GM23338 (cell line): ENCODE data around the gene APOBEC4. TPM values are rescaled to one million over a fixed set of nuclear protein-coding genes. Genes with fewer than 3 reads are reported as not detected.

Experiments used
- ATAC-seq: fragments of 200-7000 bp; cut with Tn5 transposase; 3 replicates; pipeline ENCODE4 v1.9.1; 2020
- DNase-seq: peaks from one replicate; pipeline ENCODE4 v3.0.0-alpha.2; 2015; ENCODE audit warnings: low spot score
- H2AFZ ChIP-seq: fragments of 200-600 bp; sonication (generic); 2 replicates; pipeline ENCODE4 v1.8.0; 2016; ENCODE audit warnings: antibody characterized with exemption, mild to moderate bottlenecking, moderate library complexity
- H3F3A ChIP-seq: fragments of 200-600 bp; sonication (generic); replicated peaks from 2 replicates; pipeline ENCODE4 v1.8.0; 2017; ENCODE audit warnings: antibody characterized with exemption, mixed run types, low read depth
- H3K27ac ChIP-seq: fragments of 200-600 bp; sonication (generic); 2 replicates; pipeline ENCODE4 v1.6.1; 2016; ENCODE audit warnings: low read depth
- H3K27me3 ChIP-seq: fragments of 200-600 bp; sonication (generic); 2 replicates; pipeline ENCODE4 v1.8.0; 2016; ENCODE audit warnings: mild to moderate bottlenecking, mixed run types, moderate library complexity; ENCODE audit not compliant: insufficient read depth
- H3K36me3 ChIP-seq: fragments of 200-600 bp; sonication (generic); 2 replicates; pipeline ENCODE4 v1.8.0; 2016; ENCODE audit warnings: mild to moderate bottlenecking; ENCODE audit not compliant: insufficient read depth
- H3K4me1 ChIP-seq: fragments of 200-600 bp; sonication (generic); 2 replicates; pipeline ENCODE4 v1.8.0; 2016; ENCODE audit warnings: mild to moderate bottlenecking, moderate library complexity; ENCODE audit not compliant: insufficient read depth
- H3K4me2 ChIP-seq: fragments of 200-600 bp; sonication (generic); 2 replicates; pipeline ENCODE4 v1.7.1; 2017; ENCODE audit warnings: mixed run types
- H3K4me3 ChIP-seq: fragments of 200-600 bp; sonication (generic); 2 replicates; pipeline ENCODE4 v1.6.1; 2016; ENCODE audit warnings: mixed run types
- H3K79me2 ChIP-seq: fragments of 200-600 bp; sonication (generic); replicated peaks from 2 replicates; pipeline ENCODE4 v1.8.0; 2017; ENCODE audit warnings: mild to moderate bottlenecking; ENCODE audit not compliant: insufficient read depth
- H3K9me2 ChIP-seq: fragments of 200-600 bp; sonication (generic); 2 replicates; pipeline ENCODE4 v1.8.0; 2017; ENCODE audit not compliant: insufficient read depth
- H4K20me1 ChIP-seq: fragments of 200-600 bp; sonication (generic); replicated peaks from 2 replicates; pipeline ENCODE4 v1.8.0; 2017; ENCODE audit warnings: mild to moderate bottlenecking; ENCODE audit not compliant: insufficient read depth
- H3K27ac Mint-ChIP-seq: 2 replicates; pipeline ENCODE4 v1.8.0; 2020; ENCODE audit warnings: inconsistent platforms, mild to moderate bottlenecking, moderate library complexity, mixed read lengths
- H3K27me3 Mint-ChIP-seq: 3 replicates; pipeline ENCODE4 v1.8.0; 2022; ENCODE audit warnings: low read depth, mild to moderate bottlenecking, moderate library complexity, mixed read lengths, inconsistent platforms; ENCODE audit not compliant: insufficient read depth, poor library complexity
- H3K36me3 Mint-ChIP-seq: 3 replicates; pipeline ENCODE4 v1.8.0; 2021; ENCODE audit warnings: low read depth, mild to moderate bottlenecking, inconsistent platforms, moderate library complexity, mixed read lengths
- H3K4me1 Mint-ChIP-seq: 3 replicates; pipeline ENCODE4 v1.8.0; 2020; ENCODE audit warnings: mild to moderate bottlenecking, inconsistent platforms, mixed read lengths
- H3K4me3 Mint-ChIP-seq: 3 replicates; pipeline ENCODE4 v1.8.0; 2021; ENCODE audit warnings: moderate library complexity, mild to moderate bottlenecking, inconsistent platforms, mixed read lengths
- H3K9me3 Mint-ChIP-seq: 3 replicates; pipeline ENCODE4 v1.8.0; 2020; ENCODE audit warnings: moderate library complexity, mild to moderate bottlenecking, inconsistent platforms, mixed read lengths
- CREB1 ChIP-seq: fragments of 250-450 bp; sonication (Bioruptor Pico); IDR thresholded peaks from 2 replicates; pipeline ENCODE4 v1.5.0; 2020; ENCODE audit warnings: low read depth, mild to moderate bottlenecking, moderate library complexity
- CTCF ChIP-seq, 2 experiments: fragments of 200-600 bp in 1 of 2; sonication (generic) in 1 of 2; conservative IDR thresholded peaks; 2 replicates each; pipeline versions ENCODE4 v1.5.1 to v1.6.1; 2016 to 2017; ENCODE audit warnings: antibody characterized with exemption in 2 of 2, low read depth in 2 of 2, mild to moderate bottlenecking in 2 of 2, moderate library complexity in 1 of 2
- ETS1 ChIP-seq: IDR thresholded peaks from 2 replicates; pipeline ENCODE4 v1.6.1; 2016; ENCODE audit warnings: antibody characterized with exemption
- EZH2 ChIP-seq: fragments of 200-600 bp; sonication (generic); IDR thresholded peaks from one replicate; pipeline ENCODE4 v1.8.0; 2017; ENCODE audit warnings: antibody characterized with exemption, mild to moderate bottlenecking, low read depth; ENCODE audit not compliant: unreplicated experiment
- EZH2phosphoT487 ChIP-seq: fragments of 200-600 bp; sonication (generic); IDR thresholded peaks from one replicate; pipeline ENCODE4 v1.8.1; 2018; ENCODE audit warnings: antibody characterized with exemption; ENCODE audit not compliant: unreplicated experiment
- JUNB ChIP-seq: IDR thresholded peaks from one replicate; pipeline ENCODE4 v1.6.1; 2016; ENCODE audit warnings: antibody characterized with exemption; ENCODE audit not compliant: unreplicated experiment
- NANOG ChIP-seq: IDR thresholded peaks from 2 replicates; pipeline ENCODE4 v1.6.1; 2016; ENCODE audit warnings: antibody characterized with exemption, borderline replicate concordance
- POLR2AphosphoS5 ChIP-seq: IDR thresholded peaks from 2 replicates; pipeline ENCODE4 v1.6.1; 2016; ENCODE audit warnings: antibody characterized with exemption, low read depth
- REST ChIP-seq: IDR thresholded peaks from one replicate; pipeline ENCODE4 v1.6.1; 2018; ENCODE audit warnings: antibody characterized with exemption; ENCODE audit not compliant: unreplicated experiment
- STAT1 ChIP-seq: IDR thresholded peaks from one replicate; pipeline ENCODE4 v1.6.1; 2016; ENCODE audit warnings: antibody characterized with exemption; ENCODE audit not compliant: unreplicated experiment
- ZNF114 ChIP-seq: fragments of 250-450 bp; sonication (Bioruptor Pico); IDR thresholded peaks from 2 replicates; pipeline ENCODE4 v1.5.0; 2020; ENCODE audit warnings: mild to moderate bottlenecking, moderate library complexity
- ZNF331 ChIP-seq: fragments of 250-450 bp; sonication (Bioruptor Pico); IDR thresholded peaks from 2 replicates; pipeline ENCODE4 v1.5.0; 2020; ENCODE audit warnings: low read depth, mild to moderate bottlenecking, moderate library complexity
- ZNF462 ChIP-seq: fragments of 250-450 bp; sonication (Bioruptor Pico); IDR thresholded peaks from 2 replicates; pipeline ENCODE4 v1.5.0; 2020; ENCODE audit warnings: mild to moderate bottlenecking, moderate library complexity
- long read RNA-seq: library from polyadenylated mRNA; unstranded; transcript quantifications from one replicate; pipeline ENCODE4 v2.0.0, GENCODE V29; 2020; ENCODE audit not compliant: unreplicated experiment
- polyA plus RNA-seq: library from polyadenylated mRNA; unstranded; fragments of >200 nt; fragmentation: Nextera tagmentation; extraction: Ambion mirVana; gene quantifications from 2 replicates; pipeline ENCODE4 v1.2.1, GENCODE V29; 2016
- total RNA-seq: library from RNA; depleted of rRNA; stranded (reverse); fragments of >200 nt; shearing (Covaris generic); gene quantifications from 2 replicates; pipeline ENCODE4 v1.2.3, GENCODE V29; 2014; rRNA removed

APOBEC4 gene
- total RNA-seq (not detected in 2 replicates), polyA plus RNA-seq (0.10 TPM in 1 of 2 replicates, not detected in the other)
- long read RNA-seq: 0 reads

- no peak within 1 kb of the TSS for H3K4me3 ChIP-seq
- no peak for ATAC-seq
- no peak within 1 kb of the TSS for H2AFZ ChIP-seq
Observed at GRCh38 chr1:183652547-183653461, at the start of gene APOBEC4. Gene APOBEC4 (minus strand): TSS chr1:183653316. CDS start chr1:183648781, 4,535 bp downstream.

More at GRCh38 chr1:183652547-183653461, at the start of gene APOBEC4:
- no peak within 1 kb of the TSS for H3K27ac ChIP-seq
- peaks cover 6% of the 10 kb centered on the region; the same call in 2 of the 3 replicates for H3K4me1 Mint-ChIP-seq
- no peak within 1 kb of the TSS for H3K4me3 Mint-ChIP-seq
- TF ChIP-seq NANOG: no peak
- TF ChIP-seq CREB1 (CRISPR knock-in tag): no peak
- TF ChIP-seq ZNF331: no peak
- TF ChIP-seq ZNF462 (CRISPR knock-in tag): no peak
- no peak for TF ChIP-seq ETS1
- TF ChIP-seq EZH2: no peak
- no peak for TF ChIP-seq STAT1
- no peak for TF ChIP-seq EZH2phosphoT487
- TF ChIP-seq REST: no peak
- TF ChIP-seq ZNF114 (CRISPR knock-in tag): no peak
- TF ChIP-seq POLR2AphosphoS5: no peak
- TF ChIP-seq CTCF (conservative IDR thresholded peaks at IDR 0.05; ENCODE audit: low read depth in 2 of 2): no peak
- TF ChIP-seq JUNB: no peak
- no peak for DNase-seq
- no peaks in the 10 kb centered on the region for H3K4me1 ChIP-seq
- no peaks in the 10 kb centered on the region for H4K20me1 ChIP-seq
- no peak within 1 kb of the TSS for H3K4me2 ChIP-seq
- no peaks in the 10 kb centered on the region for H3K36me3 ChIP-seq
- no peaks in the 10 kb centered on the region for H3K79me2 ChIP-seq
- H3K9me3 Mint-ChIP-seq: peaks cover 2% of the 10 kb centered on the region; the same call in 1 of the 3 replicates
- no peak within 1 kb of the TSS for H3K27ac Mint-ChIP-seq
- no peaks in the 10 kb centered on the region for H3K27me3 ChIP-seq
- H3K9me2 ChIP-seq: 0 out of 2 replicates have a peak, but pooled peaks cover 2% of the 10 kb centered on the region
- no peaks in the 10 kb centered on the region for H3F3A ChIP-seq
- no peaks in the 10 kb centered on the region for H3K27me3 Mint-ChIP-seq
- peaks cover 3% of the 10 kb centered on the region; the same call in 1 of the 3 replicates for H3K36me3 Mint-ChIP-seq
